A673 (cell line): ENCODE results near the gene PEX16. TPM values are rescaled to one million over a fixed set of nuclear protein-coding genes. Genes with fewer than 3 reads are reported as not detected.

Experiments
- BruUV-seq: library from RNA; stranded (reverse); fragments of 400-500 nt; replicated peaks from 2 replicates; lab custom pipeline; 2021; lab: Mats Ljungman, UMichigan
- CTCF ChIA-PET: fragments of 300-600 bp; sonication (Branson Sonifier 250); formaldehyde crosslinking; loops from one replicate; lab custom pipeline; 2022; ENCODE audit warnings: antibody characterized with exemption; lab: Charles Lee
- POLR2A ChIA-PET: fragments of 300-600 bp; sonication (Branson Sonifier 250); formaldehyde crosslinking; loops from one replicate; lab custom pipeline; 2022; ENCODE audit warnings: antibody characterized with exemption; ENCODE audit not compliant: low non-redundant PET; lab: Charles Lee
- DNase-seq: peaks from one replicate; pipeline ENCODE4 v3.0.0-alpha.2; 2015; ENCODE audit warnings: low spot score
- H3K27ac ChIP-seq: fragments of 200-600 bp; sonication (generic); 2 replicates; pipeline ENCODE4 v1.5.1; 2016; ENCODE audit warnings: mixed run types, low read depth, mild to moderate bottlenecking, mixed read lengths, antibody characterized with exemption, low read length; ENCODE audit not compliant: poor library complexity, severe bottlenecking
- H3K27me3 ChIP-seq: fragments of 200-600 bp; sonication (generic); replicated peaks from 2 replicates; pipeline ENCODE4 v1.6.1; 2017; ENCODE audit warnings: mixed run types, low read depth, mild to moderate bottlenecking, mixed read lengths, antibody characterized with exemption, low read length; ENCODE audit not compliant: insufficient read depth, poor library complexity
- H3K36me3 ChIP-seq: fragments of 200-600 bp; sonication (generic); 2 replicates; pipeline ENCODE4 v1.6.1; 2016; ENCODE audit warnings: mixed run types, mild to moderate bottlenecking, mixed read lengths, antibody characterized with exemption, low read length; ENCODE audit not compliant: insufficient read depth, poor library complexity, severe bottlenecking
- H3K4me1 ChIP-seq: fragments of 200-600 bp; sonication (generic); 2 replicates; pipeline ENCODE4 v1.6.1; 2017; ENCODE audit warnings: mixed run types, mild to moderate bottlenecking, mixed read lengths, antibody characterized with exemption, low read length; ENCODE audit not compliant: insufficient read depth, poor library complexity, severe bottlenecking
- H3K4me3 ChIP-seq: fragments of 200-600 bp; sonication (generic); 2 replicates; pipeline ENCODE4 v1.5.1; 2016; ENCODE audit warnings: low read depth, mixed run types, mild to moderate bottlenecking, mixed read lengths, low read length; ENCODE audit not compliant: poor library complexity, severe bottlenecking
- H3K9me3 ChIP-seq: fragments of 200-600 bp; sonication (generic); 2 replicates; pipeline ENCODE4 v1.6.1; 2016; ENCODE audit warnings: mixed run types, low read depth, mild to moderate bottlenecking, mixed read lengths, antibody characterized with exemption, low read length; ENCODE audit not compliant: poor library complexity, severe bottlenecking
- CTCF ChIP-seq: fragments of 300-800, 200-600 bp; sonication (generic); conservative IDR thresholded peaks from 2 replicates; pipeline ENCODE4 v1.5.1; 2017; ENCODE audit warnings: low read depth, mild to moderate bottlenecking, antibody characterized with exemption, low read length, moderate library complexity, mixed read lengths
- EZH2 ChIP-seq: fragments of 200-600 bp; sonication (generic); IDR thresholded peaks from 2 replicates; pipeline ENCODE4 v1.6.1; 2017; ENCODE audit warnings: borderline replicate concordance, low read depth, mild to moderate bottlenecking, mixed read lengths, antibody characterized with exemption, low read length; ENCODE audit not compliant: poor library complexity, severe bottlenecking
- intact Hi-C: fragments of 100-400 bp; cut with micrococcal nuclease; formaldehyde crosslinking; loops from one replicate; pipeline ENCODE4 v1.10.0; 2022; ENCODE audit not compliant: unreplicated experiment
- total RNA-seq: library from RNA; stranded (reverse); gene quantifications from 2 replicates; pipeline ENCODE4 v1.2.3, GENCODE V29; 2021

PEX16 gene
- total RNA-seq, 1 experiment from 2014 or later = 64.1 TPM

DNA sequence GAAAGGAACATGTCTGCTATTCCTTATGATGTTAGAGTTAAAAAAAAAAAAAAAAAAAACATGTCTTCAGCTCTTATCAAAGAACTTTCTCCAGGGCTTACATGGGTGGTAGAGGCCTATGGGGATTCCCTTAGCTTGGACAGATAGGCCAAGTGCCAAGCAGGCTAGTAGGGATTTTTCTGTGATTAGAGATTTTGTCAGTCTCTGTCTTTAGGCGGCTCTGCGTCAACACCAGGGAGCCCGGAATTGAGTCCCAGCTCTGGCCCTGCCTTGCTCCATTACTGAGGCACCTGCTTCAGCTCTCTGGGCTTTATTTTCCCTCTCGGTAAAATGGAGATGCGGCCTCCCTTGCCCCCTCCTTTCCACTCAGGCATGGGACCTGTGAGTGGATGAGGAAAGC is 57.3 kb downstream of the PEX16 start:
- Histone ChIP-seq H3K27ac (peak overlapping the region; percentile 70), H3K4me3 (no peak overlapping the region), H3K9me3 (no peaks in the 10 kb centered on the region), H3K36me3 (peaks cover 72% of the 10 kb centered on the region), H3K27me3 (no peaks in the 10 kb centered on the region), H3K4me1 (peaks cover 30% of the 10 kb centered on the region)
- TF ChIP-seq EZH2 (no peak), CTCF (no peak)
- DNase-seq = no peak
- intact Hi-C loops = no loop called here
- POLR2A ChIA-PET = interaction anchor here (0.6 kb wide), 1 partner anchor 472 kb away, joined by 3 read pairs; no protein-coding TSS in a partner anchor
- no TSS peak for BruUV-seq
- CTCF ChIA-PET = interaction anchor here (0.7 to 2.0 kb wide), 3 partner anchors 12 to 261 kb away, joined by 3 to 27 read pairs (median 5); no protein-coding TSS in a partner anchor

Other genes with a start within 250 kb of the PEX16 start
- gene SLC35C1, start 112.7 kb downstream of the PEX16 start, total RNA-seq = 25.7 and 32.5 TPM in 2 replicates
- gene CRY2, start 70.4 kb downstream of the PEX16 start, total RNA-seq = 46.4 and 47.0 TPM in 2 replicates
- 46.0 and 46.2 TPM in 2 replicates for gene MAPK8IP1, start 32.2 kb downstream of the PEX16 start, total RNA-seq
- 3.3 and 3.8 TPM in 2 replicates for gene FREY1, start 10.6 kb downstream of the PEX16 start, total RNA-seq
- gene LARGE2, start 4.8 kb upstream of the PEX16 start, total RNA-seq = 9.1 and 10.9 TPM in 2 replicates
- gene PHF21A, start 203.6 kb upstream of the PEX16 start, total RNA-seq = 77.2 and 106 TPM in 2 replicates